Neural cell (in vitro differentiated cells): ENCODE data around the gene PRKAR1B. TPM values are rescaled to one million over a fixed set of nuclear protein-coding genes. Genes with fewer than 3 reads are reported as not detected.

ENCODE experiments used
- H2AFZ ChIP-seq: fragments of 200-600, 300-800 bp; sonication (generic), shearing (Covaris generic); 2 replicates; pipeline ENCODE4 v1.6.0; 2014; ENCODE audit warnings: low read depth, mild to moderate bottlenecking, antibody characterized with exemption, low read length, moderate library complexity
- H3F3A ChIP-seq: fragments of 200-600 bp; shearing (Covaris generic); 2 replicates; pipeline ENCODE4 v1.6.1; 2016; ENCODE audit warnings: mild to moderate bottlenecking, moderate library complexity, mixed read lengths, antibody characterized with exemption, low read length; ENCODE audit not compliant: insufficient read depth, poor library complexity, severe bottlenecking
- H3K27ac ChIP-seq: fragments of 200-600, 300-800 bp; sonication (generic), shearing (Covaris generic); 2 replicates; pipeline ENCODE4 v1.5.1; 2014; ENCODE audit warnings: mild to moderate bottlenecking, low read length, moderate library complexity
- H3K27me3 ChIP-seq: fragments of 300-800, 200-600 bp; sonication (generic), shearing (Covaris generic); 2 replicates; pipeline ENCODE4 v1.6.0; 2014; ENCODE audit warnings: mild to moderate bottlenecking, low read depth, low read length, moderate library complexity; ENCODE audit not compliant: insufficient read depth
- H3K36me3 ChIP-seq: fragments of 300-800, 200-600 bp; sonication (generic), shearing (Covaris generic); 2 replicates; pipeline ENCODE4 v1.5.1; 2014; ENCODE audit warnings: mild to moderate bottlenecking, antibody characterized with exemption, low read length, moderate library complexity; ENCODE audit not compliant: insufficient read depth
- H3K4me2 ChIP-seq: fragments of 300-800, 200-600 bp; sonication (generic), shearing (Covaris generic); 2 replicates; pipeline ENCODE4 v1.6.0; 2014; ENCODE audit warnings: mild to moderate bottlenecking, low read length
- H3K4me3 ChIP-seq: fragments of 300-800, 200-600 bp; sonication (generic), shearing (Covaris generic); 2 replicates; pipeline ENCODE4 v1.5.1; 2014; ENCODE audit warnings: mild to moderate bottlenecking, low read length, moderate library complexity
- H3K79me2 ChIP-seq: fragments of 200-600 bp; shearing (Covaris generic); replicated peaks from 2 replicates; pipeline ENCODE4 v1.6.0; 2014; ENCODE audit warnings: mild to moderate bottlenecking, low read length, moderate library complexity; ENCODE audit not compliant: insufficient read depth
- H3K9ac ChIP-seq: fragments of 300-800, 200-600 bp; sonication (generic), shearing (Covaris generic); 2 replicates; pipeline ENCODE4 v1.6.1; 2016; ENCODE audit warnings: mild to moderate bottlenecking, low read length, mixed read lengths
- H3K9me2 ChIP-seq: fragments of 200-600 bp; shearing (Covaris generic); 2 replicates; pipeline ENCODE4 v1.6.1; 2016; ENCODE audit warnings: mild to moderate bottlenecking, low read length, mixed read lengths; ENCODE audit not compliant: insufficient read depth
- H3K9me3 ChIP-seq: fragments of 200-600, 300-800 bp; sonication (generic), shearing (Covaris generic); 2 replicates; pipeline ENCODE4 v1.6.1; 2016; ENCODE audit warnings: mild to moderate bottlenecking, mixed run types, low read length, moderate library complexity, mixed read lengths
- H4K20me1 ChIP-seq: fragments of 200-600 bp; shearing (Covaris generic); 2 replicates; pipeline ENCODE4 v1.6.1; 2016; ENCODE audit warnings: mild to moderate bottlenecking, mixed run types; ENCODE audit not compliant: insufficient read depth
- EP300 ChIP-seq: fragments of 450-650 bp; conservative IDR thresholded peaks from 2 replicates; pipeline ENCODE4 v1.6.1; 2014; ENCODE audit warnings: antibody characterized with exemption, mild to moderate bottlenecking, moderate library complexity; ENCODE audit not compliant: poor library complexity, severe bottlenecking
- EZH2 ChIP-seq: fragments of 200-600, 300-800 bp; shearing (Covaris generic), sonication (generic); IDR thresholded peaks from 2 replicates; pipeline ENCODE4 v1.6.1; 2014; ENCODE audit warnings: antibody characterized with exemption, low read length, borderline replicate concordance, mild to moderate bottlenecking; ENCODE audit not compliant: insufficient read depth, poor library complexity, severe bottlenecking
- MXI1 ChIP-seq: fragments of 450-650 bp; conservative IDR thresholded peaks from 2 replicates; pipeline ENCODE4 v1.6.1; 2014; ENCODE audit warnings: antibody characterized with exemption, mild to moderate bottlenecking; ENCODE audit not compliant: poor library complexity, severe bottlenecking
- POLR2AphosphoS5 ChIP-seq: IDR thresholded peaks from 2 replicates; pipeline ENCODE4 v1.6.1; 2012
- RAD21 ChIP-seq: fragments of 450-650 bp; conservative IDR thresholded peaks from 2 replicates; pipeline ENCODE4 v1.6.1; 2014; ENCODE audit warnings: antibody characterized with exemption, mild to moderate bottlenecking, moderate library complexity
- SMC3 ChIP-seq: fragments of 450-650 bp; conservative IDR thresholded peaks from 2 replicates; pipeline ENCODE4 v1.6.1; 2014; ENCODE audit warnings: antibody characterized with exemption, mild to moderate bottlenecking, moderate library complexity; ENCODE audit not compliant: poor library complexity
- TAF1 ChIP-seq: IDR thresholded peaks from 2 replicates; pipeline ENCODE4 v1.6.1; 2012; ENCODE audit warnings: low read depth
- polyA plus RNA-seq: library from polyadenylated mRNA; depleted of rRNA; stranded (reverse); fragments of >200 nt; gene quantifications from 2 replicates; pipeline ENCODE4 v1.2.3, GENCODE V29; 2014
- TF ChIP-seq, protein P1 (sequence below): IDR thresholded peaks from 2 replicates; pipeline ENCODE4 v1.6.1; 2012; ENCODE audit warnings: borderline replicate concordance
- TF ChIP-seq, protein P2 (sequence below): fragments of 450-650 bp; IDR thresholded peaks from 2 replicates; pipeline ENCODE4 v1.5.1; 2014; ENCODE audit warnings: antibody characterized with exemption, mild to moderate bottlenecking, moderate library complexity; ENCODE audit not compliant: poor library complexity, severe bottlenecking

The PRKAR1B gene
- polyA plus RNA-seq, 1 donor from 2014 or later, result 38.6 TPM

DNA sequence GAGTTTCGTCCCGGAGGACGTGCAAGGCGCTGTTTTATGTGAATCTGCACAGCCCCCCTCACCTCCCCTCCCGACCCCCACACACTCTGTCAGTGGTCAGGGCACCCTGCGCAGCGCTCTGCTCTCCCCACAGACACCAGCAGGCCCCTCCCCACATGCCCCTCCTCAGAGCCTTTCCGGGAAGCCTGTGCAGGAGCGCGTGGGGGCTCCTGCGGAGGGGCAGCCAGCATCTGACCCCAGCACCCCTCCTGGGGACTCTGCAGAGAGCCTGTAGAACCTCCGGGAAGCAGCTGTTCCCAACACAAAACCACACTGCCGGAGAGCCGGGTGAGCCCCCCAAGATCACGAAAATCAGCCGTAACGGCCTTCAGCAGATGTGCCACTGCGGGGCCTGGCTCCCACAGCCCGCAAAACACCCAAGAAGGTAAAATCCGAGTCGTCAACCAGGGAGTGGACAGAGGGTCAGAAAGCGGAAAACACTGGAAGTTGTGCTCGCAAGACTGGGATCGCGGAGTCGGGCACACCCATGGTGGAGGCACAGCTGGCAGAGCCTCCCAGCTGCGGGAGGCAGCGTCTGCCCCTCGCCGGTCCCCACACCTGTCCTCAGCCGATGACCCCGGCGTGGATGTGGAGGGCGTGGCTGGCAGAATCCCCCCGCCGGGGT is 153.7 kb downstream of the PRKAR1B start:
- Histone ChIP-seq H3F3A (no peaks in the 10 kb centered on the region), H4K20me1 (no peaks in the 10 kb centered on the region), H3K36me3 (no peaks in the 10 kb centered on the region), H3K9me2 (no peaks in the 10 kb centered on the region), H3K9me3 (no peaks in the 10 kb centered on the region), H3K9ac (no peak overlapping the region), H3K4me3 (no peak overlapping the region), H3K79me2 (no peaks in the 10 kb centered on the region), H3K27me3 (no peaks in the 10 kb centered on the region), H2AFZ (no peak overlapping the region), H3K27ac (no peak overlapping the region), H3K4me2 (no peak overlapping the region)
- TF ChIP-seq RAD21, result no peak
- no peak for TF ChIP-seq TAF1
- TF ChIP-seq, protein P1, sequence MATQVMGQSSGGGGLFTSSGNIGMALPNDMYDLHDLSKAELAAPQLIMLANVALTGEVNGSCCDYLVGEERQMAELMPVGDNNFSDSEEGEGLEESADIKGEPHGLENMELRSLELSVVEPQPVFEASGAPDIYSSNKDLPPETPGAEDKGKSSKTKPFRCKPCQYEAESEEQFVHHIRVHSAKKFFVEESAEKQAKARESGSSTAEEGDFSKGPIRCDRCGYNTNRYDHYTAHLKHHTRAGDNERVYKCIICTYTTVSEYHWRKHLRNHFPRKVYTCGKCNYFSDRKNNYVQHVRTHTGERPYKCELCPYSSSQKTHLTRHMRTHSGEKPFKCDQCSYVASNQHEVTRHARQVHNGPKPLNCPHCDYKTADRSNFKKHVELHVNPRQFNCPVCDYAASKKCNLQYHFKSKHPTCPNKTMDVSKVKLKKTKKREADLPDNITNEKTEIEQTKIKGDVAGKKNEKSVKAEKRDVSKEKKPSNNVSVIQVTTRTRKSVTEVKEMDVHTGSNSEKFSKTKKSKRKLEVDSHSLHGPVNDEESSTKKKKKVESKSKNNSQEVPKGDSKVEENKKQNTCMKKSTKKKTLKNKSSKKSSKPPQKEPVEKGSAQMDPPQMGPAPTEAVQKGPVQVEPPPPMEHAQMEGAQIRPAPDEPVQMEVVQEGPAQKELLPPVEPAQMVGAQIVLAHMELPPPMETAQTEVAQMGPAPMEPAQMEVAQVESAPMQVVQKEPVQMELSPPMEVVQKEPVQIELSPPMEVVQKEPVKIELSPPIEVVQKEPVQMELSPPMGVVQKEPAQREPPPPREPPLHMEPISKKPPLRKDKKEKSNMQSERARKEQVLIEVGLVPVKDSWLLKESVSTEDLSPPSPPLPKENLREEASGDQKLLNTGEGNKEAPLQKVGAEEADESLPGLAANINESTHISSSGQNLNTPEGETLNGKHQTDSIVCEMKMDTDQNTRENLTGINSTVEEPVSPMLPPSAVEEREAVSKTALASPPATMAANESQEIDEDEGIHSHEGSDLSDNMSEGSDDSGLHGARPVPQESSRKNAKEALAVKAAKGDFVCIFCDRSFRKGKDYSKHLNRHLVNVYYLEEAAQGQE, result no peak
- no peak for TF ChIP-seq MXI1
- no peak for TF ChIP-seq SMC3
- no peak for TF ChIP-seq POLR2AphosphoS5
- no peak for TF ChIP-seq EP300
- no peak for TF ChIP-seq EZH2
- TF ChIP-seq, protein P2, sequence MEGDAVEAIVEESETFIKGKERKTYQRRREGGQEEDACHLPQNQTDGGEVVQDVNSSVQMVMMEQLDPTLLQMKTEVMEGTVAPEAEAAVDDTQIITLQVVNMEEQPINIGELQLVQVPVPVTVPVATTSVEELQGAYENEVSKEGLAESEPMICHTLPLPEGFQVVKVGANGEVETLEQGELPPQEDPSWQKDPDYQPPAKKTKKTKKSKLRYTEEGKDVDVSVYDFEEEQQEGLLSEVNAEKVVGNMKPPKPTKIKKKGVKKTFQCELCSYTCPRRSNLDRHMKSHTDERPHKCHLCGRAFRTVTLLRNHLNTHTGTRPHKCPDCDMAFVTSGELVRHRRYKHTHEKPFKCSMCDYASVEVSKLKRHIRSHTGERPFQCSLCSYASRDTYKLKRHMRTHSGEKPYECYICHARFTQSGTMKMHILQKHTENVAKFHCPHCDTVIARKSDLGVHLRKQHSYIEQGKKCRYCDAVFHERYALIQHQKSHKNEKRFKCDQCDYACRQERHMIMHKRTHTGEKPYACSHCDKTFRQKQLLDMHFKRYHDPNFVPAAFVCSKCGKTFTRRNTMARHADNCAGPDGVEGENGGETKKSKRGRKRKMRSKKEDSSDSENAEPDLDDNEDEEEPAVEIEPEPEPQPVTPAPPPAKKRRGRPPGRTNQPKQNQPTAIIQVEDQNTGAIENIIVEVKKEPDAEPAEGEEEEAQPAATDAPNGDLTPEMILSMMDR, result no peak

DNA sequence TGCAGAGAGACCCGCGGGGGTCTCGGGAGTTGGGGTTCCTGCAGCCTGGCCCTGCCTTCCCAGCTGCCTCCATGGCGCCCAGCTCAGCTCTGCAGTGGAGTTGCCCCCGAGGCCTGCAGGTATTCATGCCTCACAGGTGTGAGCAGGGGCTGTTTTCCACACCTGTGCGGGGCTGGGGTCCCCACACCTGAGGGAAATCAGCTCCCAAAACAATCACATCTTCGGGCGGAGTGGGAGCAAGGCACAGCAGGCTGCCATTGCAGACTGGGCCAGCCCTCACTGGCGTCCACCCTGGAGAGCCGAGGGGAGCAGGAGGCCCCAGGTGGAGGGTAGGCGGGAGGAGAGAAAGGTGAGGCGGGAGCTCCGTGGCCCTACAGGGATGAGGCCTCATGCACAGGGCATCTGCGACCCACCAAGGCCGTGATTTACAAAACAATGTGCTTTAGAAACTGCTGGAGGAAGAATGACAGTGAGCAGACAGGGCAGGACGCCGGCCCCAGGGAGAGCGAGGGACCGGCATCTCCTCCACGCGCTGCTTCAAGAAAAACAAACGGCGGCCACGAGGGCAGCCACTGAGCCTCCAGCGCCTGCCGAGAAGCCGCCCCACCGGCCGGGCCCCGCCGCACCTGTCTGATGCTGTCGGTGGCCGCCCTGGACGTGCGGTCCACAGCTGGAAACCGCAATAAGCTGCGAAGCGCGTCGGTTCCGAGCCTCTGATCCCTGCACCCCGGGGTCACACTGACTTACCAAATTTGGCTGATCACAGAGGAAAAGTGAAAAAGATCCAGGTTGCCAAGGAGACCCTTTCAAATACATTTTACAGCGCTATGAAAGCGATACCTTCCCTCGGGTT is 154.4 kb downstream of the PRKAR1B start:
- Histone ChIP-seq H3K9me3 (no peaks in the 10 kb centered on the region), H3K4me2 (no peak overlapping the region), H3F3A (no peaks in the 10 kb centered on the region), H3K27me3 (no peaks in the 10 kb centered on the region), H3K9ac (no peak overlapping the region), H3K79me2 (no peaks in the 10 kb centered on the region), H3K9me2 (no peaks in the 10 kb centered on the region), H3K36me3 (no peaks in the 10 kb centered on the region), H3K27ac (no peak overlapping the region), H4K20me1 (no peaks in the 10 kb centered on the region), H3K4me3 (no peak overlapping the region), H2AFZ (no peak overlapping the region)
- TF ChIP-seq SMC3 (no peak), RAD21 (no peak)
- TF ChIP-seq, protein P1, result no peak
